ENCODE data around the gene FCER2. TPM values are rescaled to one million over a fixed set of nuclear protein-coding genes. Genes with fewer than 3 reads are reported as not detected.

The FCER2 gene
- total RNA-seq, 1 experiment from 2014 or later: not detected

DNA sequence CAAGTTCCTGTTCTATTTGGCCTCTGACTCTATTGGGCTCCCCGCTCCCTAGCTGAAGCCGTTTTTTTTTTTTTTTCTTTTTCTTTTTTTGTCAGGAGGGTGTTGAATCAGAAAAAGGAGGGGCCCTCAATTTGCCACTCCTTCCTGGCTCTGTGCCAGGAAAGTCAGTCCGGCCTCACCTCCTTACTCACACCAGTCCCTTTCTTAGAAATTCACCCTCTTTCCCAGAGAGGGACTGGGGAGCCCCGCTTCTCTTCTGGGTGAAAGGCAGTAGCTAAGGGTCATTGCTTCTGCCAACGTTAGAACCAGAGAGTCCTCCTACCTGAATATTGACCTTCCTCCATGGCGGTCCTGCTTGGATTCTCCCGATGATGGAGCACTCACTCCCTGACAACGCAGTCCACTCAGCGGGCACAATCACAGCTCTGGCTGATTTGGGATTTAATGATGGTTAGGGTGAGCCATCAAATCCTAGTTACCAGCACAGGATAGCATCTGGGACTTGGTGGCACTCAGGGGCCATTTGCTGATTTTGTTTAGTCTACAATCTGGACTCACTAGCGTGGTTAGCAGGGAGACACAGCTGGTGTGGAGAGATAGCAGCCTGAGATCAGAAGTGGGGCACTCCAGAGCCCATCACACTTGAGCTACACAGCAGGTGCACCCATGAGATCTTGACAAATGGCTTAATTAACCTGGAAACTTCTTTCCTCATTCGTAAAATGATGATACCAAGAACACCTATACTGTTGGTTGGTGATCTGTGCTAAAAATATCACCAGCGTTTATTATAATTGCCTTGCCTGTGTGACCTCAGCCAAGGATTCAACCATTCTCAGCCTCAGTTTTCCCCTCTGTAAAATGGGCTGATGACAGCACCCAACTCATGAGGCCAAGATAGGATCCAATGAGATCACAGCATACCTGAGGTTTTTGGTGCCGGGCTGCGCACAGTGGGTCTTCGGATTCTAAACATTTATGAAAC, 2.2 kb downstream of the FCER2 start:
- BruUV-seq (replicated peaks): no TSS peak
- H3K4me1 ChIP-seq (ENCODE audit: insufficient read depth, low read length, poor library complexity, severe bottlenecking): no peaks in the 10 kb centered on the region
- no peak overlapping the region for H3K27ac ChIP-seq (ENCODE audit: low read depth, low read length, poor library complexity, severe bottlenecking)
- H3K36me3 ChIP-seq (ENCODE audit: insufficient read depth, low read length, poor library complexity, severe bottlenecking): no peaks in the 10 kb centered on the region
- CTCF ChIA-PET: no interaction called here
- H3K4me3 ChIP-seq (ENCODE audit: low read depth, low read length, poor library complexity, severe bottlenecking): no peak overlapping the region
- DNase-seq (ENCODE audit: low spot score): no peak
- intact Hi-C loops (cut with micrococcal nuclease; ENCODE audit: unreplicated experiment): no loop called here
- no peak for TF ChIP-seq EZH2 (IDR thresholded peaks at IDR 0.05; ENCODE audit: borderline replicate concordance, low read depth, low read length, poor library complexity, severe bottlenecking)
- no peak for TF ChIP-seq CTCF (conservative IDR thresholded peaks at IDR 0.05; ENCODE audit: low read depth, low read length)
- no peaks in the 10 kb centered on the region for H3K9me3 ChIP-seq (ENCODE audit: low read depth, low read length, poor library complexity, severe bottlenecking)
- POLR2A ChIA-PET (ENCODE audit: low non-redundant PET): no interaction called here
- H3K27me3 ChIP-seq (replicated peaks; ENCODE audit: insufficient read depth, low read depth, low read length, poor library complexity): peaks cover 12% of the 10 kb centered on the region

GRCh38 chr19:7699003-7699402, 2.9 kb downstream of the FCER2 start:
- intact Hi-C loops (cut with micrococcal nuclease; ENCODE audit: unreplicated experiment): no loop called here
- TF ChIP-seq CTCF (conservative IDR thresholded peaks at IDR 0.05; ENCODE audit: low read depth, low read length) (no peak), EZH2 (IDR thresholded peaks at IDR 0.05; ENCODE audit: borderline replicate concordance, low read depth, low read length, poor library complexity, severe bottlenecking) (no peak)
- Histone ChIP-seq H3K4me3 (ENCODE audit: low read depth, low read length, poor library complexity, severe bottlenecking) (no peak overlapping the region), H3K36me3 (ENCODE audit: insufficient read depth, low read length, poor library complexity, severe bottlenecking) (no peaks in the 10 kb centered on the region), H3K27ac (ENCODE audit: low read depth, low read length, poor library complexity, severe bottlenecking) (no peak overlapping the region), H3K4me1 (ENCODE audit: insufficient read depth, low read length, poor library complexity, severe bottlenecking) (no peaks in the 10 kb centered on the region), H3K9me3 (ENCODE audit: low read depth, low read length, poor library complexity, severe bottlenecking) (no peaks in the 10 kb centered on the region), H3K27me3 (replicated peaks; ENCODE audit: insufficient read depth, low read depth, low read length, poor library complexity) (peaks cover 9% of the 10 kb centered on the region)
- DNase-seq (ENCODE audit: low spot score): no peak
- ChIA-PET CTCF (no interaction called here), POLR2A (ENCODE audit: low non-redundant PET) (no interaction called here)
- BruUV-seq (replicated peaks): no TSS peak

DNA sequence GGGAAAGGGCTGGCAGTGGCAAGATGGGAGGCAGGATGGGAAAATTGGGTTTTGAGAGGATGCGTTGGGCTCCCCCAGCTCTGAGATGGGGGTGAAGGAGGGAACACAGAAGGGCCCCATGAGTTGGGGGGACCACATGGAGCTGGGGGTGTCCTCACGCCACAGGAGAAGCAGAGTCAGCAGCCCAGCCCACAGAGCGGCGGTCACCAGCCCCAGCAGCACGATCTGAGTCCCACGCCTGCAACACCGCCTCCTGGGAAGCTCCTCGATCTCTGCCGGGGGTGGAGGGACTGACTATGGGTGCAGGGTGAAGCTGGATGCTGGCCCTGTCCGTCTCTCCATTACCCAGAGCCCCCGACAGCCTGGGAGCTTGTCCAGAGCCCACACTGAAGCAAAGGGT, 3.3 kb downstream of the FCER2 start:
- no peak overlapping the region for H3K4me3 ChIP-seq (ENCODE audit: low read depth, low read length, poor library complexity, severe bottlenecking)
- no peak for TF ChIP-seq CTCF (conservative IDR thresholded peaks at IDR 0.05; ENCODE audit: low read depth, low read length)
- TF ChIP-seq EZH2 (IDR thresholded peaks at IDR 0.05; ENCODE audit: borderline replicate concordance, low read depth, low read length, poor library complexity, severe bottlenecking): no peak
- ChIA-PET POLR2A (ENCODE audit: low non-redundant PET) (no interaction called here), CTCF (interaction anchor here (3.1 kb wide), 1 partner anchor 18 kb away, joined by 10 read pairs; the partner anchor contains the start of gene TRAPPC5)
- no peaks in the 10 kb centered on the region for H3K9me3 ChIP-seq (ENCODE audit: low read depth, low read length, poor library complexity, severe bottlenecking)
- peaks cover 9% of the 10 kb centered on the region for H3K27me3 ChIP-seq (replicated peaks; ENCODE audit: insufficient read depth, low read depth, low read length, poor library complexity)
- no peaks in the 10 kb centered on the region for H3K36me3 ChIP-seq (ENCODE audit: insufficient read depth, low read length, poor library complexity, severe bottlenecking)
- no peak overlapping the region for H3K27ac ChIP-seq (ENCODE audit: low read depth, low read length, poor library complexity, severe bottlenecking)
- no peak for DNase-seq (ENCODE audit: low spot score)
- no TSS peak for BruUV-seq (replicated peaks)
- intact Hi-C loops (cut with micrococcal nuclease; ENCODE audit: unreplicated experiment): no loop called here
- H3K4me1 ChIP-seq (ENCODE audit: insufficient read depth, low read length, poor library complexity, severe bottlenecking): no peaks in the 10 kb centered on the region
